Retinal pigment epithelial cell (primary cell): ENCODE data around the gene HMSD.
"Not testable (repeated sequence)": the region's sequence is repeated elsewhere in the genome, so short reads cannot be mapped to it uniquely, and the experiment has no call there.

Source experiments
- DNase-seq: peaks from one replicate; pipeline ENCODE4 v3.0.0-alpha.2; 2010; ENCODE audit warnings: low read depth
- H3K4me3 ChIP-seq: 2 replicates; pipeline ENCODE4 v1.5.1; 2011; ENCODE audit warnings: mild to moderate bottlenecking, low read length, control low read depth, moderate library complexity
- CTCF ChIP-seq: conservative IDR thresholded peaks from 2 replicates; pipeline ENCODE4 v1.5.1; 2011; ENCODE audit warnings: low read depth, low read length, control low read depth, inconsistent platforms

Gene HMSD

GRCh38 chr18:63909870-63910269, 39.2 kb upstream of the HMSD start:
- no peak for TF ChIP-seq CTCF

GRCh38 chr18:63917817-63918216, 31.3 kb upstream of the HMSD start:
- DNase-seq = no peak
- no peak overlapping the region for H3K4me3 ChIP-seq
- no peak for TF ChIP-seq CTCF

More at GRCh38 chr18:63909870-63910269, 39.2 kb upstream of the HMSD start:
- no peak for DNase-seq
- no peak overlapping the region for H3K4me3 ChIP-seq

DNA sequence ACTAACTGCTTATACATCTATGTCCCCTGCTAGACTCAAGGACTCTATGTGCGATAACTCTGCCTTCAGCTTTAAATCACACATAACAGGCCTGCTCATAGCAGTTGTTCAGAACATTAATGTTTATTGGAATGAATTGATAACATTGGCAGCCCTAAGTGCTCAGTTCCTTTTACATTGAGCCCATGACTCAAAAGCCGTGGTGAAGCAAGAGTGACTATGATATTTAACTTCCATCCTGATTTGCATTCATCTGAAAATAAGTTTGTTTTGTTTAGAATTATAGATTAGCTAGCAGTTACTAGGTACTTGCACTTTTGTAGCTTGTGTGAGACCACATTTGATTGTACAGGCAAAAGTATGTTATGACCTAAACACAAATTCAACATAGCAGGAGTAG, 27.1 kb upstream of the HMSD start:
- no peak for TF ChIP-seq CTCF
- DNase-seq = no peak
- H3K4me3 ChIP-seq = no peak overlapping the region

DNA sequence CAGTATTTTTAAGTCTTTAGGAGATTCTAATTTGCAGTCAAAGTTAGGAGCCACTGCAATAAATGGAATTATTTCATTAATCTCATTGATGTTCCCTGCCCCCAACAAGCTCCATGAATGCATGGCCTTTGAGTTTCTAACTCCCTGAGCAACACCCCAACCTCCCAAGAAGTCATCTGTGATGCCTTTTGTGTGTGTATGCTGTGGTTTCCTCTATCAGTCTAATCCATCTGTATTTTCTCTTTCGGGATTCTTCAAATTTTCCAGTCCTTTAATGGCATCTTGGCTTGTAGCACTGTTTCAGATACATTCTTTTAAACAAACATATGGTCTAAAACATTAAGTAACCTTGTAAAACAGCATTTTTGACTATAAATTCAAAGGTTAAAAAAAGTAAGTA, 24.6 kb upstream of the HMSD start:
- peak; percentile 18 for DNase-seq
- TF ChIP-seq CTCF = no peak
- H3K4me3 ChIP-seq = no peak overlapping the region

- TF ChIP-seq CTCF = no peak
- no peak for DNase-seq
- no peak overlapping the region for H3K4me3 ChIP-seq
Measured at GRCh38 chr18:63928331-63928730, 20.8 kb upstream of the HMSD start.

DNA sequence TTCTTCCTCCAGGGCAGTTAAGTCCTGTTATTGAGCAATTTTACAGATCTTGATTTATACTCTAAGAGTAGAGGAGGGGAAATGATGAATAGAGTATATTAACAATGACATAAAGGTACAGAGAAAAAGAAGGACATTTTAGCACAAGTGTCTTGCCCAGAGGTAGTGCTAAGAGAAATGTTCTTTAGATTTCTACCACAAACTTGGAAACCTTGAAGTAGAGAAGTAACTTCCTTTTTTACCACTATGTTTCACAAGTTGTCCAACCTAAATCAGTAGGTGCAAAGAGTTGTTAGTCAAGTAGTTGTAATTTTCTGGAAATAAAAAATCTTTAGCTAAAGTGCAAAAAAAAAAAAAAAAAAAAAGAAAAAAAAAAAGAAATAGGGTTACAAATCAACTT, 19.7 kb upstream of the HMSD start:
- H3K4me3 ChIP-seq, DNase-seq: not testable (repeated sequence)

- no peak for TF ChIP-seq CTCF
- H3K4me3 ChIP-seq = no peak overlapping the region
- DNase-seq = no peak
Measured at GRCh38 chr18:63930773-63931354, 18.2 kb upstream of the HMSD start.
